Endothelial cell of umbilical vein (primary cell): ENCODE data around the gene HAP1.

Source experiments
- CTCF ChIP-seq, 2 donors: IDR thresholded peaks; 1 replicate in 1 of 2; 2 replicates in 1 of 2; pipeline ENCODE4 v1.5.1; 2011; ENCODE audit warnings: low read length in 2 of 2, mild to moderate bottlenecking in 2 of 2, moderate library complexity in 2 of 2, control low read depth in 1 of 2, inconsistent platforms in 1 of 2, low read depth in 1 of 2; ENCODE audit not compliant: insufficient read depth in 1 of 2; ENCODE audit errors: extremely low read depth in 1 of 2
- EZH2 ChIP-seq: IDR thresholded peaks from 2 replicates; pipeline ENCODE4 v1.6.1; 2012; ENCODE audit warnings: borderline replicate concordance, low read depth, mild to moderate bottlenecking, moderate library complexity, low read length, inconsistent platforms; ENCODE audit not compliant: severe bottlenecking
- FOS ChIP-seq: IDR thresholded peaks from 2 replicates; pipeline ENCODE4 v1.6.1; 2011; ENCODE audit warnings: mild to moderate bottlenecking, low read length, moderate library complexity, borderline replicate concordance; ENCODE audit not compliant: insufficient read depth
- JUN ChIP-seq: IDR thresholded peaks from 2 replicates; pipeline ENCODE4 v1.6.1; 2011; ENCODE audit warnings: borderline replicate concordance, low read depth; ENCODE audit not compliant: insufficient read length, insufficient read depth
- MAX ChIP-seq: IDR thresholded peaks from 2 replicates; pipeline ENCODE4 v1.6.1; 2011; ENCODE audit not compliant: insufficient read depth, insufficient read length
- MYC ChIP-seq: IDR thresholded peaks from one replicate; pipeline ENCODE4 v1.6.1; 2011; ENCODE audit warnings: mild to moderate bottlenecking, low read depth, low read length
- POLR2A ChIP-seq: IDR thresholded peaks from 2 replicates; pipeline ENCODE4 v1.6.1; 2012; ENCODE audit warnings: low read depth, mild to moderate bottlenecking, control low read depth, low read length
- POLR2AphosphoS5 ChIP-seq: IDR thresholded peaks from 2 replicates; pipeline ENCODE4 v1.6.1; 2012; ENCODE audit warnings: low read depth, mild to moderate bottlenecking, control low read depth, low read length, moderate library complexity; ENCODE audit not compliant: insufficient read depth

- TF ChIP-seq POLR2A (no peak), CTCF (IDR thresholded peaks at IDR 0.05; ENCODE audit: extremely low read depth in 1 of 2, insufficient read depth in 1 of 2, low read depth in 1 of 2, low read length in 2 of 2) (no peak), MAX (no peak), POLR2AphosphoS5 (no peak), EZH2 (no peak), MYC (no peak), JUN (no peak), FOS (no peak)
Measured at GRCh38 chr17:41683441-41684007, 50.9 kb downstream of the HAP1 start.
